Brain pericyte (primary cell): ENCODE data around the gene ATP9B.

Experiments
- DNase-seq: peaks from one replicate; pipeline ENCODE4 v3.0.0-alpha.2; 2012; ENCODE audit warnings: low read depth, low spot score

The ATP9B gene

DNA sequence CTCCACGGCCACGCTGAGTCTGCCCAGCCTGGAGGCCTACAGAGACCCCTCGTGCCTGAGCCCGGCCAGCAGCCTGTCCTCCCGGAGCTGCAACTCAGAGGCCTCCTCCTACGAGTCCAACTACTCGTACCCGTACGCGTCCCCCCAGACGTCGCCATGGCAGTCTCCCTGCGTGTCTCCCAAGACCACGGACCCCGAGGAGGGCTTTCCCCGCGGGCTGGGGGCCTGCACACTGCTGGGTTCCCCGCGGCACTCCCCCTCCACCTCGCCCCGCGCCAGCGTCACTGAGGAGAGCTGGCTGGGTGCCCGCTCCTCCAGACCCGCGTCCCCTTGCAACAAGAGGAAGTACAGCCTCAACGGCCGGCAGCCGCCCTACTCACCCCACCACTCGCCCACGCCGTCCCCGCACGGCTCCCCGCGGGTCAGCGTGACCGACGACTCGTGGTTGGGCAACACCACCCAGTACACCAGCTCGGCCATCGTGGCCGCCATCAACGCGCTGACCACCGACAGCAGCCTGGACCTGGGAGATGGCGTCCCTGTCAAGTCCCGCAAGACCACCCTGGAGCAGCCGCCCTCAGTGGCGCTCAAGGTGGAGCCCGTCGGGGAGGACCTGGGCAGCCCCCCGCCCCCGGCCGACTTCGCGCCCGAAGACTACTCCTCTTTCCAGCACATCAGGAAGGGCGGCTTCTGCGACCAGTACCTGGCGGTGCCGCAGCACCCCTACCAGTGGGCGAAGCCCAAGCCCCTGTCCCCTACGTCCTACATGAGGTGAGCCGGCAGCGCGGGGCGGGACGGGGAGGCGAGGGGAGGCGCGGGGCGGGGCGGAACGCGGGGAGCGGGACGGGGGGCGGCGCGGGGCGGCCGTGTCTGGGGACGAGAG, 341.8 kb downstream of the ATP9B start:
- no peak for DNase-seq

DNA sequence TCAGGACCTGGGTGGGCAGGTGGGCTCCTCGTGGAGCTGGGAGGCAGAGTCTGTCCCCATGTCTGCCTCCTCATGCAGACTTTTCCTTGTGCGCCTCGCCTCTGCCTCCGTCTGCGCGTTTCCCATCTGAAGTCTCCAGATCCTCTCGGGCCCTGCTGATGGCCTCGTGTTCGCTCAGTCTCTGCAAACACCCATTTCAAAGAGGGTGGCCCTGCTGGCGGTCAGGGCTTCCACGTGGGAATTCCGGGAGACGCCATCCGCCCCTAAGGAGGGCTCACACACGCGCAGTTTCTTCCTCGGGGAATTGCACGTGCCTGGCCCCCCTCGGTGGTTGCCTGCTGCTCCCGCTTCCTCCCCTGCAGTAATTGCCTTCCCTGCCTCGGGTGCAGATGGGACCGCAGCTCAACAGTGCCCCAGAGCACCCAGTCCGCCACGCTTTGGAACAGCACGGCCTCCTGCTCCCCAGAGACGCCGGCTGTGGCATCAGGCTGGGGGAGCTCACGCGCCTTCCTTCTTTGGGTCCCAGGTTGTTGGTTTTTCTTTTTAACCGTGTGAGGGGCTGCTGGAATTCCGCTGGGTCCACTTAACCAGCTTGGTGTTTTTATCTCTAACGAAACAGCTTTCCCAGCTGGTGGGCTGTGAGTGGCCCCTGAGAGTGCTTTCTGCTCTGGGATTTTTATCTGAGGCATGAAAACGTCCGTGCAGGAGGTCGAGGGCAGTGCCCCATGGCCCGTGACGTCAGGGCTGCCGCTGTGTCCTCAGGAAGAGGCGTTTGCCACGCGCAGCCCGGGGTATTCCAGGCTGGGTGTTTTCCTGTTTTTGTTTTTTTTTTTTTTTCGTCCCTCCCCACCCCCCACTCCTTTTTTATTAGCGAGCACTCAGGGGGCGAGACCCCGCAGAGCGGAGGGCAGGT, 342.7 kb downstream of the ATP9B start:
- DNase-seq, result no peak

DNA sequence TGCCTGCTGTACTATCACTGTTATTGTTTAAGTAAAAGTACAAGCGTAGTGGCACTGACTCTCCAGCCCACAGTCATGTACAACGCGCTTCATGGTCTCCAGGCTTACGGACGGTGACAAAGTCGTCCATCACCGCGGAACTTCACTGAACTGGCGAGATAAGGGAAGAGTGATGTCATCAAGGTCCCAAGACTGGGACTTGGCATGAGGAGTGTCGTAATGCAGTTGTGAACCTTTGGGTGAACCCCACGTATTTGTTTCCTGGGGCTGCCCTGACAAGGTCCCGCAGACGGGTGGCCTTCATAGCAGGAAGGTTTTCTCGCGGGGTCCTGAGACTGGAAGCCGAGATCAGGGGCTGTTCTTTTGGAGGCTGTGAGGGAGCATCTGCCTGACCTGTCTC, 343.8 kb downstream of the ATP9B start:
- no peak for DNase-seq

DNA sequence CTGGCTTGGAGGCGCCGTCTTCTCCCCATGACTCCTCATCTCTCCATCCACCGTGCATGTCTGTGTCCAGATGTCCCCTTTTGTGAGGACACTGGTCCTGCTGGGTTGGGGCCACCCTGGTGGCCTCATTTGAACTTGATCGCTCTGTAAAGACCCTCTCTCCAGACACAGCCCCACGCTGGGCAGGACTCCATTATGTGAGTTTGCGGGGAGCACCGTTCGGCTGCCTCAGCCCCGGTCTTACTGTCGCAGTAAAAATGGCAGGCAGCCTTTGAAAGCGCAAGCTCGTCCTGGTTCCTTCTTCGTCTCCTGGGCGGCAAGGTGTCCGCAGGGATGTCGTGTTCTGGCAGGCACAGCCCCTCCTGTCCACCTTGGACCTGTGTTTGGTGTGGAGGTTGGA, 344.2 kb downstream of the ATP9B start:
- no peak for DNase-seq

DNA sequence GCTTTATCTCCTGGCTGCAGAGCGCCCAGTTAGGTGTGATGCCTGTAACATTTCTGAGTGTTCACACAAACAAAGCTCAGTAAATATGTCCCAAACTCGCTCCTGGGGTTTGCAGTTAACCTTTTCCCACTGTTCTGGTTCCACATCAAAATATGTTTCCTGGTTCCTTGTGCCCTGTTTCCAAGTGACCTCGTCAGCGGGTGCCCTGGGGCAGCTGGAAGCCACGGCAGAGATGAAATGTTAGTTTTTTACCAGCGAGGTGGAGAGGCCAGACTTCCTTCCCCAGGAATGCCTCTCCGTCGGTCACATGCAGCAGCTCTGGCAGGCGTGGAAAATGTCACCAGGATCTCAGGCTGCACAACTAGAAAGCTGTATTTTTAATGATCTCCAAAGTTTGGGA, 344.7 kb downstream of the ATP9B start:
- DNase-seq, result no peak

DNA sequence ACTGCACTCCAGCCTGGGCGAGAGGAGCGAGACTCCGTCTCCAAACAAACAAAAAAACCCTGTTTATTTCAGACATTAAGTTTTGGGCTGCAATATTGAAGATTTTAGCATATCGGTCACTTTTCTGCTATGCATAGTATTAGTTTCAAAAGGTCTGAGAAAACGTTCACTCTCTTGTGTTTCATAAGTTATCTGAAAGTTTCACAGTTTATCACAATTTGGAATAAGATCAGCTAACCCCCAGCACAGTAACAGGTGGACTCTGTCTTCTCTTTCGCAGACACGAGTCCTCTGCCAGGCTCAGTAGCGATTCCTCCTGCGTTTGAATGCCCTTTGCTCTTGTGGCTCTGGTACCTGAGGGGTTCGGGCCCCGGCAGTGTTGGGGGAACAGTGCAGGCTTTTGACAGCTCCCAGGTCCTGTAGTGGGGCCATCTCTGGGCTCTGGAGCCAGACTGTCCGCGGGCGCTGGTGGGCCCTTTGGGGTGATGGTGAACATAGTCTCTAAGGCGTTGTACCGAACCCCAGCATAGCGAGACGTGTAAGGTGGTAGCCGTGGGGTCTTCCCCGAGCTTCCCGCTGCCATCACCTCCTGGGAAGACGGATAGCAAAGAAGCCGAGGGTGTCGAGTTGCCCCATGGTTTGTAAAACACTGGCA, 347.0 kb downstream of the ATP9B start:
- DNase-seq, result no peak

DNA sequence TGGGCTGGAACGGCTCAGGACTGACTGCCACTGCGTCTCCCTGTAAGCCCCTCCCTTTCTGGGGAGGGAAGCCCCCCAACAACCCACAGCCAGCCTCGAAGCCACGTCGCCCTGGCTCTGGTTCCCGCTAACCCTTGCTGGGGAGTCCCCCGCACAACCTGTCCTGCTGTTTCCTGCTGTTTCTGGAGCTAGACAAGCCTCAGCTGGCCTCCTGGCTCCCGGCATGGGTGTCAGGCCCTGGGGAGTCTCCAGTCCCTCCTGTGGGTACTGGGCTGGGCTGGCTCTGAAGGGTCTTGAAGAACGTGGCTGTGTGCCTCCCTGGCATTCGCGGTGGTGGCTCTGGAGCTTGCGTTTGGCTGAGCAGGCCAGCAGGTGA, 347.5 kb downstream of the ATP9B start:
- DNase-seq, result no peak

DNA sequence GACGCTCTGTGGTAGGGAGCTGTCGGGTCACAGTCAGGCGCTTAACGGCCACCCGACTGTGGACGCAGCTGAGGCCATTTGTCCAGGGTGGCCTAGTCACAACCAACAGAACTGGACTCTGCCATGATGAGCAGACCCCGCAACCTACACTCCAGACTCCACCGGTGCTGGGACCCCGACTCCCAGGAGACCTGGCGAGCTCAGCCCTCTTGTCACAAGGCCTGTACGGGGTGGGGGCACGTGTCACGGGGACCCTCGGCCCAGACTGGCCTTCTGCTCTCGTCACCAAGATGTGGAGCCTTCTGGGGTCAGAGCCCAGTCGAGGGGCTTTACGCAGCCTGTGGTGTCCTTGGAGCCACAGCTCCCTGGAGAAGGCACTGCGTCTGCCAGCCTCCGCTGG, 349.0 kb downstream of the ATP9B start:
- no peak for DNase-seq

DNA sequence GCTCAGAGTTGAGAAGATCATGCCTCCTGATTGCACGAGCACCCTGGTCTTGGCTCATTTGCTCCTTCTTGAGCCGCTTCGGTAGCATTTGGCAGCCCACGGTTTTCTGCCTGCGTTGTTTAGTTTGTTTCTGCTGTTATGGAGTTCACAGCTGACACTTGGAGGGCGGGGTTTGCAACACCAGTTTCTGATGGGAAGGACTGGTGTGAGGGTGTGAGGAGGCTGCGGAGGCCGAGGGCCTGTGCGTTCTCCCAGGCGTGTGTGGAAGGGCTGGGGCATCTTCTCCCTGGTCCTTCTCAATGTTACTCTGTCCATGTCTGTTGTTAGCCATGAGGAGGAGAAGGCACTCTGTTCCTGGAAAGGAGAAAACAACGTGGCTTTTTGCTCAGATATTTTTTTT, 349.4 kb downstream of the ATP9B start:
- no peak for DNase-seq

DNA sequence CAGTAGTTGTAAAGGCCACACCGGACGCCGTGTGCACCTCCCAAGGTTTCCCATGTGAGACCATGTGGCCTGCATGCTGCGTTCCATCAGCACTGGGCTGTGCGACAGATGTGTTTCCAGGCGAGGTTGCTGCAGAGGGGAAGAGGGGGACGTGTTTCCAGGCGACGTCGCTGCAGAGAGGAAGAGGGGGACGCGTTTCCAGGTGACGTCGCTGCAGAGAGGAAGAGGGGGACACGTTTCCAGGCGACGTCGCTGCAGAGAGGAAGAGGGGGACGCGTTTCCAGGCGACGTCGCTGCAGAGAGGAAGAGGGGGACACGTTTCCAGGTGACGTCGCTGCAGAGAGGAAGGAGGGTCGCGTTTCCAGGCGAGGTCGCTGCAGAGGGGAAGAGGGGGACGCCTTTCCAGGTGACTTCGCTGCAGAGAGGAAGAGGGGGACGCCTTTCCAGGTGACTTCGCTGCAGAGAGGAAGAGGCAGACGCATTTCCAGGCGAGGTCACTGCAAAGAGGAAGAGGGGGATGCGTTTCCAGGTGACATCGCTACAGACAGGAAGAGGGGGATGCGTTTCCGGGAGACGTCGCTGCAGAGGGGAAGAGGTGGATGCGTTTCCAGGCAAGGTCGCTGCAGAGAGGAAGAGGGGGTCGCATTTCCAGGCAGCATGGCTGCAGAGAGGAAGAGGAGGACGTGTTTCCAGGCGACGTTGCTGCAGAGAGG, 351.0 kb downstream of the ATP9B start:
- no peak for DNase-seq

DNA sequence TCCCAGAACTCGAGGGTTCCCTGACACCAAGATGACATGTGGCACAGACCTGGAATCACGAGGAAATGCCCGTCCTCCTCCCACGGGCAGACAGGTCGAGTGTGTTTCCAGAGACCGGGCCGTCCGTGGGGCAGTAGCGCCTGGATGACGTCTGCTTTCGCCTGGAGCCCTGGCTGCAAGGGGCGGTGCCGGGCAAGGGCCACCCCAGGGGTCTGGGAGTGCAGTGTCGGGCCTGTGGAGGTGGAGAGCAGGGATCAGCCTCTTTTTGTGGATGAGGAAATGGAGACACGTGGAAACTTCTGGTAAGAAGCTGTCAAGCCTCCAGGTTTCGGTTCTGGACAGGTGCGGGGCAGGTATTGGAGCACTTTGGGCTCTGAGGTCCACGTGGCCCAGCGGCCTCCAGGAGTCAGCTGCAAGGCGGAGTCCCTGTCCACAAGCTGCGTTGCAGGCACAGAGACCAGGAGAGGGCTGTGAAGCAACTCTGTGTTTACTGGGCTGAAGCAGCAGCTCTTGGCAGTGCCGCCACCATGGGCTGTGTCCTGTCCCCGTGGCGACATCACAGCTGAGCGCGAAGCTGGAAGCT, 352.2 kb downstream of the ATP9B start:
- DNase-seq, result no peak

DNA sequence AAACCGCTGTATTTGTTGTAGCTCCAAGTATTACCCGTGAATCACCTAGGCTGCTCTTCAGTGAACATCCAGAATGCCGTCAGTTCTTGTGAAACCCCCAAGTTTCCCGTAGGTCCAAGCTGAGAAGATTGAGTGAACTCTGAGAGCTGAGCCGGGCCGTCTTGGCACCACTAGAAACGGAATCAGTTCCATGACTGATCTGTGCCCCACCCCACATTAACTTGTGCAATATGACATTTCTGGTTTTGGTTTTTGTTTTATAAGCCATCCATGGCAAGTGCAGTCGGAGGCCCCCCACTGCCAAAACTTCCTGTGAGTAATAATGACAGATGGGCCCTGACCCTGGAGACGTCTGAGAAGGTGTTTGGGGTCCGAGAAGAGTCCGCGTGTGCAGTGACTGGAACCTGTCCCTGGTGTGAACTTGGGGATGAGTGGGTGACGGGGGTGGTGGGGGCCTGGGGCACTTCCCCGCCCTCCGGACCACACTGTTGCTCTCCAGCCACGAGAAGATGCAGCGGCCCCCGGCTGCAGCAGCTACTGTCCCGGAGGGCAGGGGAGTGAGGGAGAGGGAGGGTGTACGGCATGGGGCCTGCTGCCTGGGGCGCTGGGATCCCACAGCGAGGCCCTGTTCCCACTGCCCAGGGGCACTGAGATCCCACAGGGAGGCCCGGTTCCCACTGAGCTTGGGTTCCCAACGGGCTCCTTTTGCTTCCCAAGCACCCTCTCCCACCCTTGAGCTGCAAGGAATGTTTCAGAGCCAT, 353.0 kb downstream of the ATP9B start:
- no peak for DNase-seq

DNA sequence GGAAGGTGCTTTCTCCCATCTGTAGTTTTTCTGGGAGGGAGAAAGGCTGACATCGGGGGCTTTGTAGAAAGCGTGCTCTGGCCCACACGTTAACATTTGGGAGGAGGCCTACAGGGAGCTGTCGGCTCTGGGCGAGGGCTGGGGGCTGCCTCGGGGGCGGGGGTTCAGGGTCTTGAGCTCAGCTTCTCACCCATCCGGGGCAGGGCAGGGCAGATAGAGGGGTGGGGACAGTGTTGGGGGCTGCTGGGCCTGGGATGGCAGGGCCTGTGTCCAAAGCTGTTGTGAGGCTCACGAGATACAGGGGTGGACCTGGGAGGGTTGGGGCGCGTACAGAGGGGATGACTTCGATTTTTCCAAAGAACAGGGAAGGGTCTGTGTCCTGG, 353.6 kb downstream of the ATP9B start:
- DNase-seq, result no peak

DNA sequence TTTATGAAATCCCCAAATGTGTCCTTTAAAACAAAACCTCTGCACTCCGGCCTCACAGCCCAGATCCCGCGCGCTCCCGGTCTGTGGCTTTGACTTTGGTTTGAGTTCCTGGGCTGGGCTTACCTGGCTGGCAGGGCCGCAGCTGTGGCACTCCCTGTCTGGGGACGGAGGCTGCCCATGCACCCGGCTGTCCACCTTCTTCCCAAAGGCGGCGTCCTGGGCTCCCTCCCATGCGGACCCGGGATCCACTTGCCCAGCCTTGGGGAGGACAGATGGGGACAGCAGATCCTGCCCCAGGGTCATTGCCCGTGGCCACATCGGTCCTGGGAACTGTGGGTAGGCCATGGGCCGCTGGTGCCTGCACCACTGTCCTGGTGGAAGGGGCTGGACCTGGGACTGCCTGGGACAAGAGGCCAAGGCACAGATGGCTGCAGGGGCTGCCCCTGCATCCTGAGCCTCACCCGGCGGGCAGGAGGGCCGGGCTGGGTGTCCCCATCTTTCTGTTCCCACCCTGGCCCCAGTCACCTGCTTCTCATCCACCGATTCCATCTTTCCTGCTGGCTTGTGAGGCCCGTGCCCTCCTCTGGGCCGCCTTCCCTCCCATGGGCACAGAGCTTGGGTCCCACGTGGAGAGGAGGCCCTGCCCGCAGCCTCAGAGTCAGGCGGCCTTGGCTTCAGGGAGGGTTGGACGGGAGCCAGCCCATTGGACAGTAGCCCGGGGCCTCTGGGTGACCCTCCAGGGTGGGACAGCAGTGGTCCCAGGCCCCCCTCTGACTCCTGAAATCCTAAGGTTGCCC, 354.2 kb downstream of the ATP9B start:
- DNase-seq, result no peak

DNA sequence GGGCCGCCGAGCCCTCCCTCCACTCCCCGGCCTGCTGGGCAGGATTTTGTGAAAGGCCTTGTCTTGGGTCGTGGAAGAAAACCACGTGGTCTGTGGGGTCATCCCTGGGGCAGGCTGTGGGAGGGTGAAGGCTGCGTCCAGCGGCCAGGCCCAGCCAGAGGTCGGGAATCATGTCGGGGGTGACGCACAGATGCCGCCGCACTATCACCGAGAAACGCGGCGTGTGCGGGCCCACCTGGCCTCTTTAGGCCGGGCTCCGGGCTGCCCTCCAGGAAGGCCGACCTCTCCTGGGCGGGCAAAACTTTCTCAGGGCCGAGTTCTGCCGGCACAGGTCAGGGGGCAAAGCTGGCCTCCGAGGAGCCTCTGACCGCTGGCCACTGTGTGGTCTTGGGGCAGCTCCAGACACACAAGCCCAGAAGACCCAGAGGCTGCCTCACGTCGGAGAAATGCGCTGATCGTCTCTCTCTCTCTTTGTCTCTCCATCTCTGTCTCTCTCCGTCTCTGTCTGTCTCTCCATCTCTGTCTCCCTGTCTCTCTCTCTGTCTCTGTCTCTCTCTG, 354.9 kb downstream of the ATP9B start:
- no peak for DNase-seq

DNA sequence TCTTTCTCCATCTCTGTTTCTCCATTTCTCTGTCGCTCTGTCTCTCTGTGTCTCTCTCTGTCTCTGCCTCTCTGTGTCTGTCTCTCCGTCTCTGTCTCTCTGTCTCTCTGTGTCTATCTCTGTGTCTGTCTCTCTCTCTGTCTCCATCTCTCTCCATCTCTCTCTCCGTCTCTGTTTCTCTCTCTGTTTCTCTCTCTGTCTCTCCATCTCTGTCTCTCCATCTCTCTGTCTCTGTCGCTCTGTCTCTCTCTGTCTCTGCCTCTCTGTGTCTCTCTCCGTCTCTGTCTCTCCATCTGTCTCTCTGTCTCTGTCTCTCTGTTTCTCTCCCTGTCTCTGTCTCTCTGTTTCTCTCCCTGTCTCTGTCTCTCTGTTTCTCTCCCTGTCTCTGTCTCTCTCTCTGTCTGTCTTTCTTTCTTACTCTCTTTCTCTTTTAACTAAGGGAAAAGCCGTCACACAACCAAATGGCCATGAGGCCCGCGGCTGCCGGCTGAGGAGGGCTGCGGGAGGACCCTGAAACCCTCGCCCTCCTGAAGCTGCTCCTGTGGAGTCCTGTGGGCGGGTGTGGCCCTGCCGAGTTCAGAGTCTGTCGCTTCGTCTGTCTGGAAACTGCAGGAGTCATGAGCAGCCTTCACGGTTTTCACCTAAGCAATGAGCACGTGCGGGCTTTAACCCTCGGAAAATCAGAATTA, 355.8 kb downstream of the ATP9B start:
- DNase-seq, result no peak

DNA sequence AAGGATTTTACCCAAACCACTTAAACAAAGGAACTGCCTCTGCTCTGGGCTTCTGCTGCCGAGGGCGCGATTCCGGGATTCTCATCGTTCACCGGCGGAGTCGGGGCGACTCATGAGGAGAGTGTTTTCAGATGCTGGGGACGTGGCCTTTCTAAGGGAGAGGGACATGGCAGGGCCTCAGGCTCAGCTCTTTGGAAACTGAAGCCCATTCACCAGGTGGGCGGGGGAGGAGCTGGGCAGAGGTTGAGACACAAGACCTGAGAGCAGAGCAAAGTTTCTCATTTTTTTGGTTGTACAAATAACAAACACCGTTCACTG, 356.3 kb downstream of the ATP9B start:
- no peak for DNase-seq

DNA sequence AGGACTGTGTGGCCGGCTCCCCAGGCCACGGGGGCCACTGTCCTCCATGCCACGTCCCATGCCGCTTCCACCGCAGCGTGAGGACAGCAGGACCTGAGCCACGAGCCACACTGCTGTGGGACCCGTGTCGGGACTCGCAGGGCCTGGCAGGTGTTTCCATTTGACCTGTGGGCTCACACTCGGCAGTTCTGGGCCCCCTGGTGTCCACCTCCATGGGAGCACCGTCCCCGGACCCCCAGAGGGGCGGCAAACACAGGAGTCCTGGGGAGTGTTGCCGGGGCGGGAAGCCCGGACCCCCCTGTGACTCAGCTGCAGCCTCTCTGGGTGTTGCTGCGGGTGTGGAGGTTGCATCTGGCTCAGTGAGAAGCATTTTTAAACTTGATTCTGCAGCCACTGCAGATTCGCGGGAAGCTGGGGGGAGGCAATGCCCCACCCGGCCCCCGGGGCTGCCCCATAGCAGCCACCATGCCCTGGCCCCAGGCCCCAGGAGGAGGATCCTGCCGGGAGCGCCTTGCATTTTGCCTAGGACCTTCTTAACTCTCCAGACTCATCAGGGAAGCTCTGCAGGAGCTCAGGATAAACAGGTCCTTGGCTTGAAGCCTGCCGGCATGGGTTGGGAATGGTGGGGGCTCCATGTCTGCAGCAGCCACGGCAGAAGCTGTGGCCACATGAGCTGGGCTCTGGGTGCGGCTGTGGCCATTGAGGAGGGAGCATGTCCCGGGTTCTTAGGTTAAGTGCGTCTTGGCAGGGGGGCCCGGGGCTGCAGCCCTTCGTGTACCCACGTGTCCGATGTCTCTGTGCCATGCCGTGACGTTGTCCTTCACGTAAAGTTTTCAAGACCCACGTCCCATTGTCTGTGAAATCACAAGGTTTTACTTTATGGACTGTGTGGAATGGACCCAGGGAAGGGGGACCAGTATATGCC, 357.4 kb downstream of the ATP9B start:
- DNase-seq, result no peak
